Adrenal gland (tissue), 12 donors: ENCODE results near the gene SPATA25. TPM values are rescaled to one million over a fixed set of nuclear protein-coding genes. Genes with fewer than 3 reads are reported as not detected.

Experiments used
- DNase-seq, 7 donors: peaks; one replicate each; pipeline ENCODE4 v3.0.0-alpha.2; 2019 to 2020
- H3K27ac ChIP-seq, 5 donors: fragments of 200-600 bp; sonication (generic) in 4 of 5; 1 replicate in 3 of 5; 2 replicates in 2 of 5; pipeline versions ENCODE4 v1.5.1 to v1.8.0; 2016 to 2020; ENCODE audit warnings: mild to moderate bottlenecking in 1 of 5
- H3K27me3 ChIP-seq: fragments of 200-600 bp; 2 replicates; pipeline ENCODE4 v1.8.0; 2021
- H3K36me3 ChIP-seq, 2 donors: fragments of 200-600 bp; replicated peaks in 1 of 2; 1 replicate in 1 of 2; 2 replicates in 1 of 2; pipeline versions ENCODE4 v1.5.1 to v1.8.0; 2018 to 2022
- H3K4me1 ChIP-seq, 2 donors: fragments of 200-600 bp; replicated peaks in 1 of 2; 1 replicate in 1 of 2; 2 replicates in 1 of 2; pipeline versions ENCODE4 v1.5.1 to v1.8.0; 2018 to 2021
- H3K4me3 ChIP-seq, 4 donors: fragments of 200-600 bp; sonication (generic) in 3 of 4; one replicate each; pipeline ENCODE4 v1.5.1; 2016 to 2018
- H3K9me3 ChIP-seq, 3 donors: fragments of 200-600 bp; sonication (generic) in 1 of 3; replicated peaks in 1 of 3; 1 replicate in 2 of 3; 2 replicates in 1 of 3; pipeline versions ENCODE4 v1.5.1 to v1.8.0; 2016 to 2021
- POLR2A ChIP-seq, 2 donors: fragments of 450-650 bp; IDR thresholded peaks; one replicate each; pipeline ENCODE4 v1.6.1; 2017; ENCODE audit warnings: antibody characterized with exemption in 2 of 2, mild to moderate bottlenecking in 2 of 2, moderate library complexity in 1 of 2
- WGBS, 4 donors: extraction: QIAGEN DNeasy Blood & Tissue Kit in 2 of 4; methylation state at CpG; one replicate each; pipeline versions ENCODE4 v1.1.5 to v1.1.7; 2013 to 2017; 5-methylcytosine and 5-hydroxymethylcytosine counted together
- intact Hi-C, 2 donors: fragments of 100-400 bp; cut with DNase I; formaldehyde crosslinking; loops; one replicate each; pipeline versions ENCODE4 v1.14.1 to v1.15.0; 2022 to 2023
- polyA plus RNA-seq, 3 donors: library from polyadenylated mRNA; stranded (reverse); fragments of 200-250 nt in 2 of 3; fragments of 350-450 nt in 1 of 3; fragmentation: Illumina TruSeq in 1 of 3; extraction: RNeasy Lipid Tissue Mini Kit (QIAGEN cat#74804) in 1 of 3; gene quantifications; one replicate each; pipeline ENCODE4 v1.2.3, GENCODE V29; 2013 to 2014
- total RNA-seq, 9 donors: library from RNA; depleted of rRNA in 4 of 9; stranded (reverse); fragments of >200 nt in 4 of 9; fragments of 120-200 nt in 1 of 9; fragmentation: NEBNext Ultra II Directional in 1 of 9; extraction: Animal tissue kit (Norgen Biotek cat#: 25700) in 1 of 9; gene quantifications; one replicate each; pipeline versions ENCODE4 v1.1.0 to v1.2.4, GENCODE V29; 2013 to 2023
- TF ChIP-seq, protein P1 (sequence below), 6 experiments: fragments of 450-650 bp in 4 of 6; fragments of 200-600 bp in 2 of 6; sonication (generic) in 1 of 6; IDR thresholded peaks; 1 replicate in 5 of 6; 2 replicates in 1 of 6; pipeline versions ENCODE4 v1.5.1 to v1.8.0; 2016 to 2021; ENCODE audit warnings: antibody characterized with exemption in 6 of 6, mild to moderate bottlenecking in 2 of 6, moderate library complexity in 1 of 6
- donor health status: healthy with polysubstance abuse.
- donor health status: Bipolar disorder and iron deficiency.
- donor health status: DM: yes; HTN: yes; CAD: no.
- donor health status: DM: no; HTN: no; CAD: no.
- donor health status: DM: no; HTN: no; CAD: no.
- donor health status: DM: yes; HTN: yes; CAD: no.

SPATA25 gene
- total and polyA plus RNA-seq, 12 donors: 0.29 to 12.5 (median 2.9) TPM; not detected in 1

DNA sequence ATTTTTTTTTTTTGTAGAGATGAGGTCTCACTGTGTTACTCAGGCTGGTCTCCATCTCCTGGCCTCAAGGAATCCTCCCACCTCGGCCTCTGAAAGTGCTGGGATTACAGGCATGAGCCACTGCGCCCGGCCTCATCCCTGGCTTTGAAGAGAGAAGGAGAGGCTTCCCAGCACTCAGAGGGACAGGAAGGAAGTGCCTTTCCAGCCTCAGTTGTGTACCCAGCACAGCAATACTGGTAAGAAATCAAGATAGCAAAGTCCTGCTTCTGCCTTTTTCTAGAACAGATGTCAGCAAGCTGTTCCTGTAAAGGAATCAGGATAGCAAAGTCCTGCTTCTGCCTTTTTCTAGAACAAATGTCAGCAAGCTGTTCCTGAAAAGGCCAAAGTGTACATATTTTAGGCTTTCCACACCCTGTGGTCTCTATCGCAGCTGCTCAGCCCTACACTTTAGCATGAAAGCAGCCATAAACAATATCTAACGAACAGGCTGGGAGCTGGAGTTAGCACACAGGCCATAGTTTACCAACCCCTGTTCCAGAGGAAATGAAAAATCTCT is 30.8 kb upstream of the SPATA25 start:
- intact Hi-C loops: no loop called here
- TF ChIP-seq, protein P1, sequence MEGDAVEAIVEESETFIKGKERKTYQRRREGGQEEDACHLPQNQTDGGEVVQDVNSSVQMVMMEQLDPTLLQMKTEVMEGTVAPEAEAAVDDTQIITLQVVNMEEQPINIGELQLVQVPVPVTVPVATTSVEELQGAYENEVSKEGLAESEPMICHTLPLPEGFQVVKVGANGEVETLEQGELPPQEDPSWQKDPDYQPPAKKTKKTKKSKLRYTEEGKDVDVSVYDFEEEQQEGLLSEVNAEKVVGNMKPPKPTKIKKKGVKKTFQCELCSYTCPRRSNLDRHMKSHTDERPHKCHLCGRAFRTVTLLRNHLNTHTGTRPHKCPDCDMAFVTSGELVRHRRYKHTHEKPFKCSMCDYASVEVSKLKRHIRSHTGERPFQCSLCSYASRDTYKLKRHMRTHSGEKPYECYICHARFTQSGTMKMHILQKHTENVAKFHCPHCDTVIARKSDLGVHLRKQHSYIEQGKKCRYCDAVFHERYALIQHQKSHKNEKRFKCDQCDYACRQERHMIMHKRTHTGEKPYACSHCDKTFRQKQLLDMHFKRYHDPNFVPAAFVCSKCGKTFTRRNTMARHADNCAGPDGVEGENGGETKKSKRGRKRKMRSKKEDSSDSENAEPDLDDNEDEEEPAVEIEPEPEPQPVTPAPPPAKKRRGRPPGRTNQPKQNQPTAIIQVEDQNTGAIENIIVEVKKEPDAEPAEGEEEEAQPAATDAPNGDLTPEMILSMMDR (IDR thresholded peaks at IDR 0.05): no peak
- TF ChIP-seq POLR2A (IDR thresholded peaks at IDR 0.05): no peak
- H3K9me3 ChIP-seq: no peaks in the 10 kb centered on the region
- peaks cover 20 to 66% of the 10 kb centered on the region in 2 donors for H3K4me1 ChIP-seq
- WGBS, 4 donors: 59 to 74% (median 61%) methylated on average over 5 of the region's 5 CpGs
- no peak for DNase-seq
- no peak overlapping the region for H3K4me3 ChIP-seq
- no peaks in the 10 kb centered on the region for H3K27me3 ChIP-seq
- H3K27ac ChIP-seq: peak overlapping the region; percentile 20 to 85 (median 70)
- no peaks in the 10 kb centered on the region for H3K36me3 ChIP-seq

DNA sequence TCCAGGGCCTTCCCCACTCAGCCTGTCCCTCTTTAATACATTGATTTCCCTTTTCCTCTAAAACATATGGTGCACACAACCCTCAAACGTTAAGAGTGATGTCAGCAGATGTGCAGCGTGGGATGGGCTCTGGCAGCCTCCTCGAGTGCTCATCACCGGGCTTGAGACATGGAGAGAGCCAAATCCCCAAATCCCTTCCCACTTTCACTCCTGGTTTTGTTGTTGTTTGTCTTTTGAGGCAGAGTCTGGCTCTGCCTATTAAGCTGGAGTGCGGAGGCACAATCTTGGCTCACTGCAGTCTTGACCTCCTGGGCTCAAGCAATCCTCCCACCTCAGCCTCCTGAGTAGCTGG is 30.3 kb upstream of the SPATA25 start:
- no peaks in the 10 kb centered on the region for H3K36me3 ChIP-seq
- H3K9me3 ChIP-seq: no peaks in the 10 kb centered on the region
- no peak overlapping the region for H3K4me3 ChIP-seq
- peak overlapping the region in 4 of 5 donors; percentile 18 to 85 (median 74) for H3K27ac ChIP-seq
- TF ChIP-seq, protein P1 (IDR thresholded peaks at IDR 0.05): no peak
- TF ChIP-seq POLR2A (IDR thresholded peaks at IDR 0.05): no peak
- intact Hi-C loops: no loop called here
- no peak for DNase-seq
- WGBS, 4 donors: 29 to 57% (median 42%) methylated on average over 5 of the region's 5 CpGs
- no peaks in the 10 kb centered on the region for H3K27me3 ChIP-seq
- peaks cover 20 to 64% of the 10 kb centered on the region in 2 donors for H3K4me1 ChIP-seq

DNA sequence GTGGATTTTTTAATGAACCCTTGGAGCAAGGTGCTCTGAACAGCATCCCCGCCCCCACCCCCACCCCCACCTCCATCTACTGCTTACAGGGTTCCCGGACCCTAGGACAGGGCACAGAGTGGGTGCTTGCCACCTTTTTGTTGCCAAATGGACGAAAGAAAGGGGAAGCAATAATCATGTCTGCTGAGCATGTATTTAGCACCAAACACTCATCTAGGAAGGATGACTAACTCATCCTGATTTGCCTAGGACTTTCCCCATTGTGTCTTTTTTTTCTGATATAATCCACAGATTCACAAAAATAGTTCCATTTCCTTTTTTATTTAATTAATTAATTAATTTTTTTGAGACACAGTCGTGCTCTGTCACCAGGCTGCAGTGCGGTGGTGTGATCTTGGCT is 25.7 kb upstream of the SPATA25 start:
- H3K9me3 ChIP-seq: no peaks in the 10 kb centered on the region
- peak overlapping the region in 2 of 5 donors; percentile 69 to 92 for H3K27ac ChIP-seq
- TF ChIP-seq, protein P1 (IDR thresholded peaks at IDR 0.05): no peak
- no peak for TF ChIP-seq POLR2A (IDR thresholded peaks at IDR 0.05)
- H3K4me3 ChIP-seq: no peak overlapping the region
- DNase-seq: no peak
- intact Hi-C loops: no loop called here
- peaks cover 0 to 10% of the 10 kb centered on the region in 2 donors for H3K36me3 ChIP-seq
- no peaks in the 10 kb centered on the region for H3K27me3 ChIP-seq
- H3K4me1 ChIP-seq: peaks cover 16 to 46% of the 10 kb centered on the region in 2 donors
- WGBS, 4 donors: 43 to 66% (median 56%) methylated on average over 5 of the region's 5 CpGs

DNA sequence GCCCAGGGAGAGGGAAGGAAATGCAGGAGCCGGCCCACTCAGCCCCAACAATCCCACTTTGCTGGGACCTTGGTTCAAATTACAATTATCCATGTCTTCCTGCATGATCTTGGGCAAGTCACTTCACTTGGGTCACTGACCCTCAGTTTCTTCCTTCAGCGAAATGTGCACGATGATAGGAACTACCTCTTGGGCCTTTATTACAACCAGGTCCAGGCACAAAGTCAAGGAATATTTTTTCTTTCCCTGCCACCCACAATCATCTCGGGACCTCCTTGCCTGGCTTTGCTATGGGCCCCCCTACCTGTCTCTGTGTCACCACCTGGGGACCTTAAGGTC is 24.9 kb upstream of the SPATA25 start:
- H3K36me3 ChIP-seq: peaks cover 0 to 13% of the 10 kb centered on the region in 2 donors
- peak overlapping the region in 2 of 4 donors; percentile 24 to 87 for H3K4me3 ChIP-seq
- H3K9me3 ChIP-seq: no peaks in the 10 kb centered on the region
- TF ChIP-seq, protein P1 (IDR thresholded peaks at IDR 0.05): no peak
- no peak for TF ChIP-seq POLR2A (IDR thresholded peaks at IDR 0.05)
- H3K27me3 ChIP-seq: no peaks in the 10 kb centered on the region
- H3K4me1 ChIP-seq: peaks cover 15 to 38% of the 10 kb centered on the region in 2 donors
- intact Hi-C loops: no loop called here
- no peak for DNase-seq
- 20 to 30% (median 24%) methylated on average over 3 to 4 of the region's 4 CpGs for WGBS, 4 donors
- peak overlapping the region in 4 of 5 donors; percentile 77 to 92 (median 90) for H3K27ac ChIP-seq
